ENCODE measurements around the gene HHAT.

DNA sequence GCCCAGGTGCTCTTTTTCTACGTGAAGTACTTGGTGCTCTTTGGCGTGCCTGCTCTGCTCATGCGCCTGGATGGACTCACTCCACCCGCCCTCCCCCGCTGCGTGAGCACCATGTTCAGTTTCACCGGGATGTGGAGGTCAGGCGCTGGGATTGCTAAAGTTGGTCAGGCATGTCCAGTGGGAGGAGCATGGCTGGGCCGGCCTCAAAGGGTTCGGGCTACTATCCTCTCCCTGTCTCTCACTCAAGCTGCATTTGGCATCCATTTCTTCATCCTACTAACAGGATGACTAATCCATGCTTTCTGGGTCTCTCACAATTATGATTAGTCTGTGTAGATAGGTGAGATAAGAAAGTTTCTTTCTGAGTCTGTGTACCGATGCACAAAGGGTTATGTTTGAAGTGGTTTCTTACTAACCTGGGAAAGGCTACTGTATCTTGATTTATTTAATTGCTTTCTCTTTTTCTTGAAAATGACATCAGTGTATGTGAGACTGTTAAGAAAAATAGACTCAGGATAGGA is 135.9 kb downstream of the HHAT start:
- TF ChIP-seq, protein P1, sequence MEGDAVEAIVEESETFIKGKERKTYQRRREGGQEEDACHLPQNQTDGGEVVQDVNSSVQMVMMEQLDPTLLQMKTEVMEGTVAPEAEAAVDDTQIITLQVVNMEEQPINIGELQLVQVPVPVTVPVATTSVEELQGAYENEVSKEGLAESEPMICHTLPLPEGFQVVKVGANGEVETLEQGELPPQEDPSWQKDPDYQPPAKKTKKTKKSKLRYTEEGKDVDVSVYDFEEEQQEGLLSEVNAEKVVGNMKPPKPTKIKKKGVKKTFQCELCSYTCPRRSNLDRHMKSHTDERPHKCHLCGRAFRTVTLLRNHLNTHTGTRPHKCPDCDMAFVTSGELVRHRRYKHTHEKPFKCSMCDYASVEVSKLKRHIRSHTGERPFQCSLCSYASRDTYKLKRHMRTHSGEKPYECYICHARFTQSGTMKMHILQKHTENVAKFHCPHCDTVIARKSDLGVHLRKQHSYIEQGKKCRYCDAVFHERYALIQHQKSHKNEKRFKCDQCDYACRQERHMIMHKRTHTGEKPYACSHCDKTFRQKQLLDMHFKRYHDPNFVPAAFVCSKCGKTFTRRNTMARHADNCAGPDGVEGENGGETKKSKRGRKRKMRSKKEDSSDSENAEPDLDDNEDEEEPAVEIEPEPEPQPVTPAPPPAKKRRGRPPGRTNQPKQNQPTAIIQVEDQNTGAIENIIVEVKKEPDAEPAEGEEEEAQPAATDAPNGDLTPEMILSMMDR (IDR thresholded peaks at IDR 0.05) = no peak
- TF ChIP-seq ZFX (IDR thresholded peaks at IDR 0.05; ENCODE audit: borderline replicate concordance) = no peak

All from 22Rv1 (cell line).